Measurements from ENCODE around the gene KCNH6. TPM values are rescaled to one million over a fixed set of nuclear protein-coding genes. Genes with fewer than 3 reads are reported as not detected.
A peak's percentile ranks its signal among the peaks of the same experiment; 100 is the strongest.

Gene KCNH6
- polyA plus RNA-seq, 3 donors, result not detected

DNA sequence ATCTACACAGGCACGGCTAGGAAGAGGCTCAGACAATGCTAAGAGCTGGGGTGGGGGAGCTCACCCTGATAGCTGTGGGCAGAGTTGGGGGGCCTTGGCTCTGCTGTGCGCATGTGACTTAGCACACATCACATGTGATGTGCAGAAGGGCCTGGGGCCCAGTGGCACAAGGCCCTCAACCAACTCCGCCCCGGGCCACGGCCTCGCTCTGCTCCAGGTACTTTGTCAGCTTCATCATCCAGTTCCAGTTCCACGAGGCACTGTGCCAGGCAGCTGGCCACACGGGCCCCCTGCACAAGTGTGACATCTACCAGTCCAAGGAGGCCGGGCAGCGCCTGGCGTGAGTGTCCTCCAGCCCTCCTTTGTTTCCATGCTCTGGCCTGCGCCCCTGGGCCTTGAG is 27.0 kb upstream of the KCNH6 start:
- Mint-ChIP-seq H3K4me1 (peaks cover 16% of the 10 kb centered on the region), H3K9me3 (no peaks in the 10 kb centered on the region), H3K36me3 (no peaks in the 10 kb centered on the region), H3K27me3 (ENCODE audit: low read depth in 3 of 3) (peaks cover 6 to 11% (median 6%) of the 10 kb centered on the region in 3 donors), H3K27ac (no peak overlapping the region), H3K4me3 (no peak overlapping the region)
- no peak overlapping the region for H3K9ac ChIP-seq (ENCODE audit: insufficient read depth, low read length, poor library complexity, severe bottlenecking)
- H3K27me3 ChIP-seq (ENCODE audit: control insufficient read depth in 2 of 2, insufficient read depth in 2 of 2, low read length in 2 of 2), result no peaks in the 10 kb centered on the region
- H3K4me2 ChIP-seq (replicated peaks; ENCODE audit: extremely low read depth, low read length, poor library complexity, severe bottlenecking), result no peak overlapping the region
- intact Hi-C loops (cut with micrococcal nuclease), result no loop called here
- no peak overlapping the region for H2AFZ ChIP-seq (ENCODE audit: insufficient read depth, low read depth, low read length, poor library complexity, severe bottlenecking)
- no peaks in the 10 kb centered on the region for H4K20me1 ChIP-seq (ENCODE audit: insufficient read depth, low read length)
- DNase-seq, result no peak
- H3K79me2 ChIP-seq (ENCODE audit: insufficient read depth, low read length), result no peaks in the 10 kb centered on the region
- H3K36me3 ChIP-seq (replicated peaks in 1 of 2; ENCODE audit: control insufficient read depth in 1 of 2, insufficient read depth in 2 of 2, low read length in 2 of 2), result no peaks in the 10 kb centered on the region
- H3K9me3 ChIP-seq (replicated peaks in 1 of 2; ENCODE audit: control insufficient read depth in 1 of 2, insufficient read depth in 1 of 2, low read length in 2 of 2), result no peaks in the 10 kb centered on the region
- TF ChIP-seq, protein P1, sequence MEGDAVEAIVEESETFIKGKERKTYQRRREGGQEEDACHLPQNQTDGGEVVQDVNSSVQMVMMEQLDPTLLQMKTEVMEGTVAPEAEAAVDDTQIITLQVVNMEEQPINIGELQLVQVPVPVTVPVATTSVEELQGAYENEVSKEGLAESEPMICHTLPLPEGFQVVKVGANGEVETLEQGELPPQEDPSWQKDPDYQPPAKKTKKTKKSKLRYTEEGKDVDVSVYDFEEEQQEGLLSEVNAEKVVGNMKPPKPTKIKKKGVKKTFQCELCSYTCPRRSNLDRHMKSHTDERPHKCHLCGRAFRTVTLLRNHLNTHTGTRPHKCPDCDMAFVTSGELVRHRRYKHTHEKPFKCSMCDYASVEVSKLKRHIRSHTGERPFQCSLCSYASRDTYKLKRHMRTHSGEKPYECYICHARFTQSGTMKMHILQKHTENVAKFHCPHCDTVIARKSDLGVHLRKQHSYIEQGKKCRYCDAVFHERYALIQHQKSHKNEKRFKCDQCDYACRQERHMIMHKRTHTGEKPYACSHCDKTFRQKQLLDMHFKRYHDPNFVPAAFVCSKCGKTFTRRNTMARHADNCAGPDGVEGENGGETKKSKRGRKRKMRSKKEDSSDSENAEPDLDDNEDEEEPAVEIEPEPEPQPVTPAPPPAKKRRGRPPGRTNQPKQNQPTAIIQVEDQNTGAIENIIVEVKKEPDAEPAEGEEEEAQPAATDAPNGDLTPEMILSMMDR (IDR thresholded peaks at IDR 0.05), result no peak
- no peak overlapping the region for H3K4me3 ChIP-seq (replicated peaks in 1 of 3; ENCODE audit: low read depth in 2 of 3, low read length in 3 of 3)
- no peak overlapping the region for H3K27ac ChIP-seq (ENCODE audit: low read depth in 1 of 2, low read length in 2 of 2)
- H3K4me1 ChIP-seq (ENCODE audit: control insufficient read depth in 1 of 2, insufficient read depth in 2 of 2, low read length in 2 of 2), result no peaks in the 10 kb centered on the region
- 93% methylated on average over 11 of the region's 12 CpGs for WGBS (ENCODE audit: insufficient coverage)

- no peak for DNase-seq
- TF ChIP-seq, protein P1 (IDR thresholded peaks at IDR 0.05), result no peak
- H3K36me3 ChIP-seq (replicated peaks in 1 of 2; ENCODE audit: control insufficient read depth in 1 of 2, insufficient read depth in 2 of 2, low read length in 2 of 2), result no peaks in the 10 kb centered on the region
- no peak overlapping the region for H3K4me2 ChIP-seq (replicated peaks; ENCODE audit: extremely low read depth, low read length, poor library complexity, severe bottlenecking)
- 93% methylated on average over 36 of the region's 36 CpGs for WGBS (ENCODE audit: insufficient coverage)
- no peak overlapping the region for H3K9ac ChIP-seq (ENCODE audit: insufficient read depth, low read length, poor library complexity, severe bottlenecking)
- no peak overlapping the region for H3K27ac ChIP-seq (ENCODE audit: low read depth in 1 of 2, low read length in 2 of 2)
- Mint-ChIP-seq H3K4me1 (peaks cover 16% of the 10 kb centered on the region), H3K27ac (peak overlapping the region in 1 of 7 donors; percentile 8), H3K9me3 (no peaks in the 10 kb centered on the region), H3K4me3 (no peak overlapping the region), H3K36me3 (no peaks in the 10 kb centered on the region), H3K27me3 (ENCODE audit: low read depth in 3 of 3) (peaks cover 9 to 12% (median 10%) of the 10 kb centered on the region in 3 donors)
- H2AFZ ChIP-seq (ENCODE audit: insufficient read depth, low read depth, low read length, poor library complexity, severe bottlenecking), result no peak overlapping the region
- no peaks in the 10 kb centered on the region for H3K4me1 ChIP-seq (ENCODE audit: control insufficient read depth in 1 of 2, insufficient read depth in 2 of 2, low read length in 2 of 2)
- H3K27me3 ChIP-seq (ENCODE audit: control insufficient read depth in 2 of 2, insufficient read depth in 2 of 2, low read length in 2 of 2), result no peaks in the 10 kb centered on the region
- intact Hi-C loops (cut with micrococcal nuclease), result no loop called here
- H4K20me1 ChIP-seq (ENCODE audit: insufficient read depth, low read length), result no peaks in the 10 kb centered on the region
- H3K79me2 ChIP-seq (ENCODE audit: insufficient read depth, low read length), result no peaks in the 10 kb centered on the region
- no peak overlapping the region for H3K4me3 ChIP-seq (replicated peaks in 1 of 3; ENCODE audit: low read depth in 2 of 3, low read length in 3 of 3)
- H3K9me3 ChIP-seq (replicated peaks in 1 of 2; ENCODE audit: control insufficient read depth in 1 of 2, insufficient read depth in 1 of 2, low read length in 2 of 2), result no peaks in the 10 kb centered on the region
Observed at GRCh38 chr17:63496663-63497400, 26.3 kb upstream of the KCNH6 start.

Measured in CD14-positive monocyte (primary cell).